Stimulated activated naive CD8-positive, alpha-beta T cell treated with anti-CD3 and anti-CD28 coated beads, Interleukin-15, Interleukin-2, amounts not matched to agents 100 U/mL and 50 U/mL, for 24 hours (primary cell): ENCODE data around the gene GNAI2.
"Not testable (repeated sequence)": the region's sequence is repeated elsewhere in the genome, so short reads cannot be mapped to it uniquely, and the experiment has no call there.

ENCODE experiments used
- ATAC-seq: fragments of 150-1000 bp; cut with Tn5 transposase; one replicate; pipeline ENCODE4 v1.10.0; 2021
- DNase-seq: peaks from one replicate; pipeline ENCODE4 v3.0.0; 2021

GNAI2 gene

GRCh38 chr3:50264383-50264963 lies 28.5 kb downstream of the GNAI2 start:
- no peak for DNase-seq
- no peak for ATAC-seq

- no peak for DNase-seq
- ATAC-seq: no peak
Measured at GRCh38 chr3:50264964-50265485, 29.0 kb downstream of the GNAI2 start.

GRCh38 chr3:50265571-50265970 lies 29.6 kb downstream of the GNAI2 start:
- no peak for DNase-seq
- no peak for ATAC-seq

- DNase-seq (no peak), ATAC-seq (no peak)
Measured at GRCh38 chr3:50266017-50266416, 30.0 kb downstream of the GNAI2 start.

DNA sequence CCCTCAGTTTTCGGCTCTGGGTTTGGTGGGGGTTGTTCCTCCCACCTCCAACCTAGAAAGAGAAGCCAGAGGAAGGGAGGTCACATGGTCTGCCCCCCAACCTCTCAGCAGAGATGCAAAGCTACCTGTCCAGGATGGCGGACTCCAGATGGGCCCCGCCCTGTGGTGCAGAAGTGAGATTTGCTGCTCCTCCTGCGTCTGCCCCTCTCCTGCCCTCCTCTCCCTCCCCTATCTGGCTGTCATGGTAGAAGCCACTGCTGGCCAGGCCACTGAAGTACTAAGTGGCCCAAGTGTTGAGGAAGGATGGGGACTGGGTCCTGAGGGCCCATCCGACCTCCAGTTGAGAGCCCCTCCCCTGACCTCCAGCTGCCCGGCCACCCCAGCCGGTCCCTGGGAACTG lies 30.8 kb downstream of the GNAI2 start:
- ATAC-seq (no peak), DNase-seq (no peak)

DNA sequence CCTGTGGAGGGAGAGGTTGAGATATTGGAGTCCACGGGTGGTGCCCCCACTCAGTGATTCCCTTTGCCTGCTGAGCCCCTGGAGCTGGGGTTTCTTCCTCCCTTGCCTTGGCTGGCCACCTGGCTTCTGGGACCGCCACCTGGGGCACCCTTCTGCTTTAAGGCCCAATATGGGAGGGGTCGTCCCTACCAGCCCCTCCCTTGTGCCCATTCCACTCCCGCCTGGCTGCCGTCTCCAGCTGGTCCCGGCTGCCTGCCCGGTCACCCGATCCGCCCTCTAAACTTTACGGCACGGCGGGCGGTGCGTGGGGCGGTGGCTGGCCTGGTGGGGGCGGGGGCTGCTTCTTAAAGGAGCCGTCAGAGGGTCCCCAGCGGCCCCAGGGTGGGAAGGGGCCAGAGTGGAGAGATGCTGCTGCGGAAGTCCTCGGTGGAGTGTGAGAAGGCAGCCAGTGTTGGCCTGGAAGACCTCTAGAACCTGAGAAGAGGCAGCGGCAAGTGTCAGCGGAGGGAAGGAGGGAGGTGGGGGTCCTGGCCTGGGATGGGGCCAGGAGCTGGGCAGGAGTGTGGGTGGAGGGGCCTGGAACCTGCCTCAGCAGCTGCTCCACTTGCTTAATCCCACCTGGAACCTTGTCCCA lies 31.4 kb downstream of the GNAI2 start:
- ATAC-seq (no peak), DNase-seq (no peak)

- DNase-seq: no peak
- ATAC-seq: no peak
Measured at GRCh38 chr3:50268276-50268675, 32.3 kb downstream of the GNAI2 start.

DNA sequence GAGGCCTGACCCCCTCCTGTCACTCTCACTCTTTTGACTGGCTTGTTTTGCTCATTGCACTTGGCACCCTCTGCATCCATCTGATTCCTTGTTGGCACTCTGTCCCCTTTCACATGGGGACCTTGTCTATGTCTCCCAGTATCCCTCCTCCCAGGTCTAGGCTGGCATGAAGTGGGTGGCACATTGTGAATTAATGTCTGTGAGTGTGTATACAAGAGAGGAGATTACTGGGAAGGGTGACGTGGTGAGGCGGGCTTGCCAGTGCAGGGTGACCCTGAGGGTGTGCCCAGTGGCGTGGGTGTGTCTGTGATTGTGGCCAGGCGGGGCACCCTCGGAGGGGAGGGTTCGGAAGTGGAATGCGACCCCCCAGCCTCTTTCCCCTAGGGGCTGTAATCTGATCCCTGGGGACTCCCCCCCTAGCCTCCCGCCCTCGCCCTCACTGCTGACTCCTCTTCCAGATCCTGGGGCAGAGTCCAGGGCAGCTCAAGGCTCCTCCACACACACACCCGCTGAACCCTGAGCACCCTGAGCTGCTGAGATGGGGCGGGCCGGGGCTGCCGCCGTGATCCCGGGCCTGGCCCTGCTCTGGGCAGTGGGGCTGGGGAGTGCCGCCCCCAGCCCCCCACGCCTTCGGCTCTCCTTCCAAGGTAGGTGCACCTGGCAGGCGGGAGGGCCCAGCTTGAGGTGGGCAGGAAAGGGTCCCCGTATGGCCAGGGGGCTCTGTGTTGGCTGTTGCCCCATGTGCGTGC lies 32.9 kb downstream of the GNAI2 start, which contains the start of gene SEMA3B:
Gene SEMA3B (plus strand): TSS at position 445 of the 749 bp plus-strand sequence. CDS start 94 bp downstream, at position 539.
- ATAC-seq (no peak), DNase-seq (no peak)

DNA sequence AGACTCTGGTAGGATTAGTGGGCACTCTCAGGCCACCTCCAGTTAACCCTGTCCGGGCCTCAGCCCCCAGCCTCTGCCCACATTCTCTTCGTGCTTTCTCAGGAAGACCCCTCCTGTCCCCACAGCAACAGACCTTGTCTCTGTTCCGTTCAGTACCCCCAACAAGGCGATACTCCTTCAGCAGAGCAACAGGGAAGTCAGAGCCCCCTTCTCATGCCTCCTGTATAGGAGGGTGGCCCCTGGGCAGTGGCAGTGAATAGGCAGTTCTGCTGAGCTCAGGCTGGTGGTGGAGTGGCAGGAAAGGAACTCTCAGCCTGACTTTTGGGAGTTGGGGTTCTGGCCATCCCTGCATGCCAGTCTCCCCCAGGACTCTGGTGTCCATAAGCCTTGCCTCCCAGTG lies 33.5 kb downstream of the GNAI2 start:
- ATAC-seq (no peak), DNase-seq (no peak)

GRCh38 chr3:50269977-50270413 lies 34.0 kb downstream of the GNAI2 start:
- ATAC-seq: no peak
- no peak for DNase-seq

DNA sequence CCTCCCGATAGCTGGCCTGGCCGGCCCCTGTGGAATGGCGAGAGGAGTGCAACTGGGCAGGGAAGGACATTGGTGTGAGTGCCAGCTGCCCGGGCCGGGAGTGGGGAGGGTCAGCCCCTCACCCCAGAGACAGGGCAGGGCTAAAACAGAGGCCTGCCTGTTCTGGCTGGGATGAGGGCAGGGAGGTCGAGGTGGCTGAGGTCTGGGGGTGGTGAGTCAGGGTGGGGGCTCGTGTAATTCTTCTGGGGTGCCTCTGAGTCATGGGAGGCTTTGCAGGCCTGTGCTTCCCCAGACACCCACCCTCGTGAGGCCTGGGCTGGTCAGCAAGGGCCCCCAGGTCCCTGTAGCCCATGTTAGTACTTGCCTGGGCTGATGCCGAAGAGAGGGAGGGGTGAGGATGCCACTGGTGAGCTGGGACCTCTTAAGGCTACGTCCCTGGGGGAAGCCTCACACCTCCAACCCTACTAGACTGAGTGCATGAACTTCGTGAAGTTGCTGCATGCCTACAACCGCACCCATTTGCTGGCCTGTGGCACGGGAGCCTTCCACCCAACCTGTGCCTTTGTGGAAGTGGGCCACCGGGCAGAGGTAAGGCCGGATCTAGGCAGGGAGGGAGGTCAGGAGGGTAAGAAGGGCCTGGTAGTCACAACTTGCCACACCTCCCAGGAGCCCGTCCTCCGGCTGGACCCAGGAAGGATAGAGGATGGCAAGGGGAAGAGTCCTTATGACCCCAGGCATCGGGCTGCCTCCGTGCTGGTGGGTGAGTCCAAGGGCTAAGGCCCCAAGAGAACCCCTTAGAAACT lies 34.6 kb downstream of the GNAI2 start:
- ATAC-seq (no peak), DNase-seq (no peak)

- DNase-seq: no peak
- ATAC-seq: no peak
Measured at GRCh38 chr3:50271314-50271936, 35.4 kb downstream of the GNAI2 start.

GRCh38 chr3:50272538-50272910 lies 36.5 kb downstream of the GNAI2 start:
- not testable (repeated sequence) for DNase-seq, ATAC-seq

DNA sequence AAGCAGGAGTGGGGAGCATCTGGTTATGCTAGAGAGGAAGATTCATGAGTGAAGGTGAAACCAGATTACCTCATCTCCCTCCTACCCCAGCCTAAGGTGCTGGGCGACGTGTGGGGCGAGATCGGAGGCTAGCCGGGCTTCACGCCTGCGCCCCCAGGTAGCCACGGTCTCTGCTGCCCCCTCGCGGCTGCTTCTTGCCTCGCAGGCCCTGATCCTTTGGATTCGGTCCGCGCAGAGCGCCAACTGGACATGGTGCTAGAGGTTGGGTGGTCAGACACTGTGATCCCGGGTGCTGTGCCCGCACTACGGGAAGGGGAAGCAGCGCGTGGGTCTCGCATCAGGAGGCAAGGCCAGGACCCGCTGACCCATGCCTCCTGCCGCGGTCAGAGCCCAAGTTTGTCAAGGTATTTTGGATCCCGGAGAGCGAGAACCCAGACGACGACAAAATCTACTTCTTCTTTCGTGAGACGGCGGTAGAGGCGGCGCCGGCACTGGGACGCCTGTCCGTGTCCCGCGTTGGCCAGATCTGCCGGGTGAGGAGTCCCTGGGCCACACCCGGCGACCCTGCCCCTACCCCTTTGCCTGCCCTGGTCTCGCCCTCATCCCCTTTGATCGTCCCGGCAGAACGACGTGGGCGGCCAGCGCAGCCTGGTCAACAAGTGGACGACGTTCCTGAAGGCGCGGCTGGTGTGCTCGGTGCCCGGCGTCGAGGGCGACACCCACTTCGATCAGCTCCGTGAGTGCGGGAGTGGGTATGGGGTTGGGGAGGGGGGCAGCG lies 37.1 kb downstream of the GNAI2 start:
- DNase-seq (peak; percentile 96), ATAC-seq (peak; percentile 90)

DNA sequence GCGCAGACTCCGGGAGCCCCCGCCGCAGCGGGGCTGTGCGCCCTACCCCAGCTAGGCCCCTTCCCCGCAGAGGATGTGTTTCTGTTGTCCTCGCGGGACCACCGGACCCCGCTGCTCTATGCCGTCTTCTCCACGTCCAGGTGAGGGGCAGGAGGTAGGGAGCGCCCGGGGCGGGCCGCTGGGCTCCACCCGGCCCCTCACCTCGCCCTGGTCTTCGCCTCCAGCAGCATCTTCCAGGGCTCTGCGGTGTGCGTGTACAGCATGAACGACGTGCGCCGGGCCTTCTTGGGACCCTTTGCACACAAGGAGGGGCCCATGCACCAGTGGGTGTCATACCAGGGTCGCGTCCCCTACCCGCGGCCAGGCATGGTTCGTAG lies 37.7 kb downstream of the GNAI2 start:
- ATAC-seq (no peak), DNase-seq (no peak)

DNA sequence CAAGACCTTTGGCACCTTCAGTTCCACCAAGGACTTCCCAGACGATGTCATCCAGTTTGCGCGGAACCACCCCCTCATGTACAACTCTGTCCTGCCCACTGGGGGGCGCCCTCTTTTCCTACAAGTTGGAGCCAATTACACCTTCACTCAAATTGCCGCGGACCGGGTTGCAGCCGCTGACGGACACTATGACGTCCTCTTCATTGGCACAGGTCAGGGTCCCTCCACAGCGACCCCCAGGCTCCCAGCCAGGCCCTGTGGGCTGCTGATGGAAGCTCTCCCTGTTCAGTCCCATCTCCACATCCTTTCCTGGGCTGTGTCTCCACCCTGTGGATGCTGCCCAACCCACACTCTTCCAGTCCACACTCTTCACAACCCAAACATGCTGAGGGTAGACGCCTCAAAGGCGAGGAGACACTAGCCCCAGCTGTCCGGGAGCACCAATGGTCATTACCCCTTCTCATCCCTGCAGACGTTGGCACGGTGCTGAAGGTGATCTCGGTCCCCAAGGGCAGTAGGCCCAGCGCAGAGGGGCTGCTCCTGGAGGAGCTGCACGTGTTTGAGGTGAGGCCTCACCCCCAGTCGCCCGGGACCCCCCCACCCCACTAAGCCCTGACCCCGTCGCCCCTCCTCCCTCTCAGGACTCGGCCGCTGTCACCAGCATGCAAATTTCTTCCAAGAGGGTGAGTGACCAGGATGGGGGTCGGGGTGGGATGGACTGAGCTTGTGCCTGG lies 38.5 kb downstream of the GNAI2 start:
- ATAC-seq: peak; percentile 34
- DNase-seq: peak; percentile 84

- DNase-seq (no peak), ATAC-seq (no peak)
Measured at GRCh38 chr3:50275141-50275995, 39.4 kb downstream of the GNAI2 start.

DNA sequence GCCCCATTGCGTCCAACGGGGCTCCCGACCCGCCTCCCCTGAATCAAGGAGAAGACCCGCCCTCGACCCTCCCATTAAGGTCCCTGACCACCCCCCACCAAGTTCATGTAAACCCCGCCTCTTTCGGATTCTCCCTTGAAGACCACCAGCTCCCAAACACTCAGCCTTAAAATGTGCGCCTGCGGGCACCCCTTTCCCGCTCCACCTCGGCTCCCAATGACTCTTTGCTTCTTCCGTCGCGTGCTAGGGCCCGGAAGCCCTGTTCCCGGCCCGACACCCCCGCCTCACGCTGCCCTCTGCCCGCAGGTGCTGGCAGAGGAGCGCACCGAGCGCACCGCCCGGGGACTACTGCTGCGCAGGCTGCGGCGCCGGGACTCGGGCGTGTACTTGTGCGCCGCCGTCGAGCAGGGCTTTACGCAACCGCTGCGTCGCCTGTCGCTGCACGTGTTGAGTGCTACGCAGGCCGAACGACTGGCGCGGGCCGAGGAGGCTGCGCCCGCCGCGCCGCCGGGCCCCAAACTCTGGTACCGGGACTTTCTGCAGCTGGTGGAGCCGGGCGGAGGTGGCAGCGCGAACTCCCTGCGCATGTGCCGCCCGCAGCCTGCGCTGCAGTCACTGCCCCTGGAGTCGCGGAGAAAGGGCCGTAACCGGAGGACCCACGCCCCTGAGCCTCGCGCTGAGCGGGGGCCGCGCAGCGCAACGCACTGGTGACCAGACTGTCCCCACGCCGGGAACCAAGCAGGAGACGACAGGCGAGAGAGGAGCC lies 40.2 kb downstream of the GNAI2 start:
- DNase-seq (peak; percentile 24), ATAC-seq (no peak)

- DNase-seq (no peak), ATAC-seq (no peak)
Measured at GRCh38 chr3:50276762-50277101, 40.7 kb downstream of the GNAI2 start.
